Cardiac muscle cell (in vitro differentiated cells and primary cell): Measurements from ENCODE around the gene ERCC5. TPM values are rescaled to one million over a fixed set of nuclear protein-coding genes. Genes with fewer than 3 reads are reported as not detected.

Source experiments
- DNase-seq, 2 donors: peaks; one replicate each; pipeline versions ENCODE4 v3.0.0 to v3.0.0-alpha.2; 2010 to 2017; ENCODE audit warnings: low read depth in 1 of 2, low spot score in 1 of 2
- H3K27ac ChIP-seq: fragments of 200-600 bp; sonication (generic); 2 replicates; pipeline ENCODE4 v1.5.1; 2016
- H3K27me3 ChIP-seq: fragments of 200-600 bp; sonication (generic); 2 replicates; pipeline ENCODE4 v1.6.0; 2016; ENCODE audit warnings: control low read depth
- H3K36me3 ChIP-seq: fragments of 200-600 bp; sonication (generic); 2 replicates; pipeline ENCODE4 v1.5.1; 2016; ENCODE audit warnings: control low read depth
- H3K4me1 ChIP-seq: fragments of 200-600 bp; sonication (generic); 2 replicates; pipeline ENCODE4 v1.8.1; 2017; ENCODE audit warnings: low read depth, mild to moderate bottlenecking, mixed run types
- H3K4me3 ChIP-seq: fragments of 200-600 bp; sonication (generic); 2 replicates; pipeline ENCODE4 v1.5.1; 2016; ENCODE audit warnings: mild to moderate bottlenecking
- H3K9me3 ChIP-seq: fragments of 200-600 bp; sonication (generic); 2 replicates; pipeline ENCODE4 v1.5.1; 2017; ENCODE audit warnings: low read depth, mild to moderate bottlenecking, control low read depth
- polyA plus RNA-seq: library from polyadenylated mRNA; unstranded; fragments of >200 nt; fragmentation: Nextera tagmentation; extraction: Ambion mirVana; gene quantifications from 2 replicates; pipeline ENCODE4 v1.2.1, GENCODE V29; 2016
- total RNA-seq: library from RNA; depleted of rRNA; stranded (reverse); fragments of >200 nt; gene quantifications from 2 replicates; pipeline ENCODE4 v1.2.3, GENCODE V29; 2016
- TF ChIP-seq, protein P1 (sequence below): IDR thresholded peaks from 2 replicates; pipeline ENCODE4 v1.5.1; 2012; ENCODE audit warnings: low read depth, mild to moderate bottlenecking, low read length

The ERCC5 gene
- total and polyA plus RNA-seq, 2 experiments from 2014 or later = 24.9 to 84.3 TPM

DNA sequence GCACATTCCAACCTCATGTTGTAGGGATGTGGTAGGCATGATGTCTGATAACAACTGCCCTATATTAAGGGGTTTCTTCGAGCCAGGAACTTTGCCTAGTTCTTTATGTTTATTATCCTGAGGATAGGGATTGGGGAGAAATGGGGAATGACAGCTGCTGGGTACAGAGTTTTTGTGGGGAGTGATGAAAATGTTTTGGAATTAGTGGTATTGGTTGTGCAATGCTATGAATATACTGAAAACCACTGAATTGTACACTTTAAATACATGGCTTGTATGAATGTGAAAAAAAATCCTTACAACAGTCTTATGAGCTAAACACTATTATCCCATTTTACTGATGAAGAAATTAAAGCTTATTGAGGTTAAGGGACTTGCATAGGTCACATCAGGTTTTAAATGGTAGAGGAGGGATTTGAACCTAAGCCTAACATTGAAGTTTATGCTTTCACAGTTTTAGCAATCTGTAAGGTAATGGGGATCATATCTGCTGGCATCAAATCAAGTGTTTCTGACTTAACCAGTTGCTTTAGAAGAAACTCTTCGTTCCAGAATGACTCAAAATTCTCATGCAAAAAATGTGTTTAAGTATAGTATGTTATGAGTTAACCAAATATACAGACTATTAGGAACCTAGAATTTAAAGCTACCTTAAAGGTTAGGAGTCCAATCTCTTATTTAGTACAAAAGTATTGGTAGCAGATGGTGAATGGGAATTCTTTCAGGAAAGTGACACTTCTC lies 61.4 kb downstream of the ERCC5 start:
- Histone ChIP-seq H3K27ac (no peak overlapping the region), H3K9me3 (no peaks in the 10 kb centered on the region), H3K4me1 (peaks cover 4% of the 10 kb centered on the region), H3K36me3 (no peaks in the 10 kb centered on the region), H3K4me3 (no peak overlapping the region), H3K27me3 (no peaks in the 10 kb centered on the region)
- DNase-seq = peak in 1 of 2 donors; percentile 8
- TF ChIP-seq, protein P1, sequence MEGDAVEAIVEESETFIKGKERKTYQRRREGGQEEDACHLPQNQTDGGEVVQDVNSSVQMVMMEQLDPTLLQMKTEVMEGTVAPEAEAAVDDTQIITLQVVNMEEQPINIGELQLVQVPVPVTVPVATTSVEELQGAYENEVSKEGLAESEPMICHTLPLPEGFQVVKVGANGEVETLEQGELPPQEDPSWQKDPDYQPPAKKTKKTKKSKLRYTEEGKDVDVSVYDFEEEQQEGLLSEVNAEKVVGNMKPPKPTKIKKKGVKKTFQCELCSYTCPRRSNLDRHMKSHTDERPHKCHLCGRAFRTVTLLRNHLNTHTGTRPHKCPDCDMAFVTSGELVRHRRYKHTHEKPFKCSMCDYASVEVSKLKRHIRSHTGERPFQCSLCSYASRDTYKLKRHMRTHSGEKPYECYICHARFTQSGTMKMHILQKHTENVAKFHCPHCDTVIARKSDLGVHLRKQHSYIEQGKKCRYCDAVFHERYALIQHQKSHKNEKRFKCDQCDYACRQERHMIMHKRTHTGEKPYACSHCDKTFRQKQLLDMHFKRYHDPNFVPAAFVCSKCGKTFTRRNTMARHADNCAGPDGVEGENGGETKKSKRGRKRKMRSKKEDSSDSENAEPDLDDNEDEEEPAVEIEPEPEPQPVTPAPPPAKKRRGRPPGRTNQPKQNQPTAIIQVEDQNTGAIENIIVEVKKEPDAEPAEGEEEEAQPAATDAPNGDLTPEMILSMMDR = no peak

DNA sequence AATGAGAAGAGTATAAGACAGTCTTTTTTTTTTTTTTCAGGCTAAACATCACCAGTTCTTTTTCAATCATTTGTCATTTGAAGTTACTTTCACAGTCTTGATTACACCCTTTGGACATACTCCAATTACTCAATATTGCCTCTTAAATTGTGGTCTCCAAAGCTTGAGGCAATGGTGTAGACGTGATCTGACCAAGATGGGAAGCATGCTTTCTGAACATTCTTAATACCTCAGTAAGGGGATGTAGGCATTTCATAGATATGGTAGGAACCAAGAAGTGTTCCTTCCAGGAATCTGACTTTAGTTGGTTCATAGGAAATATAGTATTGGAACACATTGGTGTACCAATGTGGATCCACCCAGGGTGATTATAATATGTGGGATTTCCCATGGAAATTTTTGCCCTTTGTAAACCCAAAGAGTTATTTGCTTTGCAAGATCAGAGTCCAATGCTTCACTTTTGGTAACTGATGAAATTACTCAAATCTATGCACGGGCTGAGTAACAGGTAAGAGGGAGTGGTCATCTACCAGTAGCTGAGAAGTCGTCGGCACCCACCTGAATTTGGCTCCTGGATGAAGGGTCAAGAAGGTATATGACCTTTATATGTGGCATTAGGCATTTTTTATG lies 62.2 kb downstream of the ERCC5 start:
- Histone ChIP-seq H3K36me3 (no peaks in the 10 kb centered on the region), H3K4me3 (no peak overlapping the region), H3K9me3 (no peaks in the 10 kb centered on the region), H3K27ac (no peak overlapping the region), H3K27me3 (no peaks in the 10 kb centered on the region), H3K4me1 (no peaks in the 10 kb centered on the region)
- TF ChIP-seq, protein P1 = no peak
- DNase-seq = peak in 1 of 2 donors; percentile 6

DNA sequence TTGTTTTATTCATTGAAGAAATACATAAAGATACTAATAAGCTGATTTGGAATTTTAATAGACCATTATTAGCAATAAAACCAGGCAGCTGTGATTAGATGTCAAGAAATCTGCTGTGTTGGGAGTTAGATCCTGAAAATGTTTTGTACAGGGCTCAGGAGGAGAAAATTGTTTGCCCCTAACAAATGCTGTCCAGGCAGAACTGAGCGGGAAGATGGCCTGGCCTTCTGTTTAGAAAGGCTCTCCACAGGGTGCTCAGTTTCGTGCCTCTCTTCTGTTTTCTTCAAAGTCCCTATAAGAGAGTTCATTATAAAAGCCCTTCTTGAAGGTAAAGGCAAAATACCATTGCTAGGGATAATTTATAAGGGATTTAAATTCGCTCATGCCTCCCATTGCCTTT lies 64.1 kb downstream of the ERCC5 start:
- no peaks in the 10 kb centered on the region for H3K36me3 ChIP-seq
- TF ChIP-seq, protein P1 = no peak
- H3K9me3 ChIP-seq = no peaks in the 10 kb centered on the region
- H3K4me3 ChIP-seq = no peak overlapping the region
- H3K27ac ChIP-seq = no peak overlapping the region
- no peaks in the 10 kb centered on the region for H3K4me1 ChIP-seq
- no peak for DNase-seq
- no peaks in the 10 kb centered on the region for H3K27me3 ChIP-seq

DNA sequence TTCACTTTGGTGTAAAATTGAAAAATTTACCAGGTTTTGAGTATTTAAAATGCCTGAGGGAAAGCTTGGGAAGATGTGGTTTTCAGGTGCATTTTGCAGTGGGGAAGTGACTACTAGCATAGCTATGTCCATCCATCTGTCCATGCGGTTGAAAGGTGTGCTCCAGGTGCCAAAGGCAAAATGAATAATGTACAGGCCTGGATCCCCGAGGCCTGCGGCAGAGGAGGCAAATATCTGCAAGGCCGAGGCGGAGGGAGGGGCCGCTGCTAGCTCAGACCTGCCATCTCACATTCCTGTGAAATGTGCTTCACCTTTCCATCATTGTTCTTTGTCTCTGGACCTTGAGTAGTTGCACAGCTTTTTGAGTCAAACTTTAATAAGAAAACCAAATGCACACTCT lies 65.5 kb downstream of the ERCC5 start:
- Histone ChIP-seq H3K9me3 (no peaks in the 10 kb centered on the region), H3K4me3 (no peak overlapping the region), H3K4me1 (peaks cover 8% of the 10 kb centered on the region), H3K36me3 (no peaks in the 10 kb centered on the region), H3K27ac (no peak overlapping the region), H3K27me3 (no peaks in the 10 kb centered on the region)
- no peak for DNase-seq
- TF ChIP-seq, protein P1 = no peak

DNA sequence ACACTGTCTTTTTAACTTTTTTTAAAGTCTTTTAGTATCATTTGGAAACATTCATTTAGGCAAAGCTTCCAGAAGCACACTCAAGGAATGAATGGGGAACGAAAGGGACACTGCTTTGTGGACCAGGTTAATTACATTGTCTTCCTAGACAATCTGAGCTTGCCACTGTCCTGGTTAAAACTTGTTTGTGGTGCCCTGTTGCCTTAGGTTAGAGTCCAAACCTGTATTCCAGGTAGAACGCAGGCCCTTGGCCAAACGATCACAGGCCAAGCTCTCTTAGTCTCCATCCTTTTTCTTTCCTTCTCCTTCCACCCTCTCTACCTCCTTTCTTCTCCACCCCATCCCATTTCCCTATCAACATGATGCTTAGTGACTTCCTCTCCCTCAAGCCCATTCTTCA lies 66.8 kb downstream of the ERCC5 start:
- Histone ChIP-seq H3K36me3 (no peaks in the 10 kb centered on the region), H3K27ac (no peak overlapping the region), H3K27me3 (no peaks in the 10 kb centered on the region), H3K9me3 (no peaks in the 10 kb centered on the region), H3K4me1 (peaks cover 8% of the 10 kb centered on the region), H3K4me3 (no peak overlapping the region)
- no peak for DNase-seq
- TF ChIP-seq, protein P1 = no peak
